Mesenchymal stem cell (in vitro differentiated cells and primary cell): ENCODE results near the gene SIK3.

Experiments
- DNase-seq: peaks from one replicate; pipeline ENCODE4 v3.0.0-alpha.2; 2013
- H2AFZ ChIP-seq: one replicate; pipeline ENCODE4 v1.6.1; 2013; ENCODE audit warnings: low read depth, mild to moderate bottlenecking, control low read depth, inconsistent platforms, low read length, moderate library complexity
- H2AK5ac ChIP-seq: 2 replicates; pipeline ENCODE4 v1.6.1; 2013; ENCODE audit warnings: low read length, moderate library complexity, mild to moderate bottlenecking, inconsistent platforms; ENCODE audit not compliant: severe bottlenecking
- H2BK120ac ChIP-seq: one replicate; pipeline ENCODE4 v1.6.1; 2013; ENCODE audit warnings: low read depth, mild to moderate bottlenecking, inconsistent platforms, low read length, moderate library complexity
- H2BK12ac ChIP-seq, 2 experiments: one replicate each; pipeline ENCODE4 v1.6.1; 2013; ENCODE audit warnings: inconsistent platforms in 2 of 2, low read length in 2 of 2, mild to moderate bottlenecking in 2 of 2, moderate library complexity in 2 of 2, control low read depth in 1 of 2
- H2BK15ac ChIP-seq: one replicate; pipeline ENCODE4 v1.6.1; 2013; ENCODE audit warnings: mild to moderate bottlenecking, low read depth, inconsistent platforms; ENCODE audit not compliant: poor library complexity, severe bottlenecking
- H2BK5ac ChIP-seq: 2 replicates; pipeline ENCODE4 v1.6.1; 2013; ENCODE audit warnings: low read depth, mild to moderate bottlenecking, low read length, control low read depth, inconsistent platforms; ENCODE audit not compliant: poor library complexity, severe bottlenecking
- H3K14ac ChIP-seq, 2 experiments: one replicate each; pipeline ENCODE4 v1.6.1; 2013; ENCODE audit warnings: inconsistent platforms in 2 of 2, low read length in 2 of 2, control low read depth in 1 of 2, mild to moderate bottlenecking in 1 of 2, moderate library complexity in 1 of 2
- H3K18ac ChIP-seq, 2 experiments: one replicate each; pipeline ENCODE4 v1.6.1; 2013; ENCODE audit warnings: inconsistent platforms in 2 of 2, low read length in 2 of 2, control low read depth in 1 of 2, low read depth in 1 of 2, mild to moderate bottlenecking in 1 of 2
- H3K23ac ChIP-seq, 2 experiments: one replicate each; pipeline ENCODE4 v1.6.1; 2013; ENCODE audit warnings: inconsistent platforms in 2 of 2, low read length in 2 of 2, mild to moderate bottlenecking in 2 of 2, moderate library complexity in 2 of 2, control low read depth in 1 of 2
- H3K27ac ChIP-seq: 2 replicates; pipeline ENCODE4 v1.5.1; 2013; ENCODE audit warnings: mild to moderate bottlenecking, moderate library complexity, low read length, control low read depth, inconsistent platforms; ENCODE audit not compliant: poor library complexity, severe bottlenecking
- H3K27me3 ChIP-seq, 2 experiments: 2 replicates each; pipeline versions ENCODE4 v1.6.1 to v1.7.0; 2013; ENCODE audit warnings: low read length in 2 of 2, mild to moderate bottlenecking in 2 of 2, moderate library complexity in 2 of 2, control low read depth in 1 of 2, inconsistent platforms in 1 of 2; ENCODE audit not compliant: control insufficient read depth in 1 of 2, insufficient read depth in 1 of 2
- H3K36me3 ChIP-seq, 2 experiments: 2 replicates each; pipeline versions ENCODE4 v1.6.1 to v1.7.0; 2013; ENCODE audit warnings: low read length in 2 of 2, control low read depth in 1 of 2, inconsistent platforms in 1 of 2, low read depth in 1 of 2, mild to moderate bottlenecking in 1 of 2; ENCODE audit not compliant: insufficient read depth in 2 of 2, control insufficient read depth in 1 of 2
- H3K4ac ChIP-seq, 2 experiments: one replicate each; pipeline ENCODE4 v1.6.1; 2013; ENCODE audit warnings: inconsistent platforms in 2 of 2, low read length in 2 of 2, mild to moderate bottlenecking in 2 of 2, moderate library complexity in 2 of 2, control low read depth in 1 of 2, low read depth in 1 of 2
- H3K4me1 ChIP-seq: 2 replicates; pipeline ENCODE4 v1.6.1; 2013; ENCODE audit warnings: low read depth, low read length, control low read depth; ENCODE audit not compliant: control insufficient read depth, insufficient read depth
- H3K4me2 ChIP-seq: 2 replicates; pipeline ENCODE4 v1.6.1; 2013; ENCODE audit warnings: low read length, mild to moderate bottlenecking, inconsistent platforms; ENCODE audit not compliant: poor library complexity, severe bottlenecking
- H3K4me3 ChIP-seq, 2 experiments: 2 replicates each; pipeline versions ENCODE4 v1.5.1 to v1.7.0; 2013; ENCODE audit warnings: low read length in 2 of 2, mild to moderate bottlenecking in 2 of 2, control low read depth in 1 of 2, low read depth in 1 of 2; ENCODE audit not compliant: insufficient read depth in 1 of 2
- H3K79me1 ChIP-seq: replicated peaks from 2 replicates; pipeline ENCODE4 v1.6.1; 2013; ENCODE audit warnings: mild to moderate bottlenecking, control low read depth, low read length, inconsistent platforms; ENCODE audit not compliant: poor library complexity, severe bottlenecking
- H3K9ac ChIP-seq: 2 replicates; pipeline ENCODE4 v1.7.0; 2013; ENCODE audit warnings: mild to moderate bottlenecking, low read length, moderate library complexity
- H3K9me3 ChIP-seq: 2 replicates; pipeline ENCODE4 v1.7.0; 2013; ENCODE audit warnings: mild to moderate bottlenecking, low read length; ENCODE audit not compliant: control insufficient read depth
- H4K8ac ChIP-seq: one replicate; pipeline ENCODE4 v1.6.1; 2013; ENCODE audit warnings: inconsistent platforms, mild to moderate bottlenecking, low read length, moderate library complexity
- H4K91ac ChIP-seq: one replicate; pipeline ENCODE4 v1.6.1; 2013; ENCODE audit warnings: mild to moderate bottlenecking, low read length, inconsistent platforms
- WGBS: methylation state at CpG from one replicate; pipeline ENCODE4 v1.1.7; 2013; ENCODE audit warnings: mixed read lengths; 5-methylcytosine and 5-hydroxymethylcytosine counted together

SIK3 gene

DNA sequence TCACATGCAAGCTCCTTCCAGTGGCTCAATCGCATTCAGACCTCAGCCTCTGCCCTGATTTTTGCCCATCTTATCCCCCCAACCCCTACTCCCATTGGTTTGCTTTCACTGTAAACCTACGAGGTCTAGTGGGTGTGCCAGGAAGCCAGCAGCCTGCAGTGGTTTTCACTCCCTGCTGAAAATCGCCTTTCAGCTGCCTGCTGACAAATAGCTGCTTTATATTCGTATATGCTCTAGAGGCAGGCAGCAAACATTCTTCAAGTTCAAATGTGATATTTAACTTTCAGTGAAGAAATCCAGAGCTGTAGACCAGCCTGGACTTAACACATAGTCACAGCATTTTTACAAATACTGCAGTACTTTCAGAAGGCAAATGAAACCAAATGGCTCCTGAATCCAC is 168.1 kb downstream of the SIK3 start:
- no peak overlapping the region for H2BK120ac ChIP-seq
- peak overlapping the region; percentile 21 for H4K8ac ChIP-seq
- H4K91ac ChIP-seq, result no peak overlapping the region
- H3K9ac ChIP-seq, result peak overlapping the region; percentile 78
- no peak overlapping the region for H3K14ac ChIP-seq
- H3K23ac ChIP-seq, result no peak overlapping the region
- no peak overlapping the region for H2BK12ac ChIP-seq
- H3K36me3 ChIP-seq, result peaks cover 3 to 19% of the 10 kb centered on the region in 2 experiments
- H2BK5ac ChIP-seq, result no peak overlapping the region
- H2AFZ ChIP-seq, result no peak overlapping the region
- H3K4ac ChIP-seq, result no peak overlapping the region
- no peaks in the 10 kb centered on the region for H3K27me3 ChIP-seq
- WGBS, result 29% methylated on average over 4 of the region's 4 CpGs
- no peak overlapping the region for H2AK5ac ChIP-seq
- DNase-seq, result peak; percentile 49
- H3K18ac ChIP-seq, result no peak overlapping the region
- no peak overlapping the region for H3K4me2 ChIP-seq
- no peaks in the 10 kb centered on the region for H3K4me1 ChIP-seq
- no peak overlapping the region for H2BK15ac ChIP-seq
- peak overlapping the region in 1 of 2 experiments; percentile 70 for H3K4me3 ChIP-seq
- H3K27ac ChIP-seq, result no peak overlapping the region
- H3K79me1 ChIP-seq, result peaks cover 2% of the 10 kb centered on the region
- H3K9me3 ChIP-seq, result no peaks in the 10 kb centered on the region

GRCh38 chr11:116929414-116930090 is 168.7 kb downstream of the SIK3 start:
- Histone ChIP-seq H3K79me1 (peaks cover 3% of the 10 kb centered on the region), H3K14ac (no peak overlapping the region), H4K91ac (no peak overlapping the region), H2BK12ac (no peak overlapping the region), H3K36me3 (peaks cover 8 to 25% of the 10 kb centered on the region in 2 experiments), H2BK120ac (no peak overlapping the region), H2AFZ (no peak overlapping the region), H2AK5ac (no peak overlapping the region), H3K4me2 (no peak overlapping the region), H2BK15ac (no peak overlapping the region), H3K9me3 (no peaks in the 10 kb centered on the region), H3K27ac (no peak overlapping the region), H3K23ac (no peak overlapping the region), H2BK5ac (no peak overlapping the region), H4K8ac (no peak overlapping the region), H3K27me3 (no peaks in the 10 kb centered on the region), H3K4ac (no peak overlapping the region), H3K4me3 (peak overlapping the region in 1 of 2 experiments; percentile 70), H3K4me1 (no peaks in the 10 kb centered on the region), H3K9ac (peak overlapping the region; percentile 78), H3K18ac (no peak overlapping the region)
- peak; percentile 25 for DNase-seq
- WGBS, result 39% methylated on average over 2 of the region's 6 CpGs

- Histone ChIP-seq H4K8ac (no peak overlapping the region), H2BK12ac (no peak overlapping the region), H3K14ac (no peak overlapping the region), H3K4ac (no peak overlapping the region), H3K27me3 (no peaks in the 10 kb centered on the region), H2BK15ac (no peak overlapping the region), H3K23ac (no peak overlapping the region), H3K9ac (peak overlapping the region; percentile 78), H3K27ac (no peak overlapping the region), H2AFZ (no peak overlapping the region), H2BK120ac (no peak overlapping the region), H3K79me1 (peaks cover 5% of the 10 kb centered on the region), H2AK5ac (no peak overlapping the region), H3K4me3 (no peak overlapping the region), H3K36me3 (peaks cover 10 to 25% of the 10 kb centered on the region in 2 experiments), H4K91ac (no peak overlapping the region), H3K4me2 (no peak overlapping the region), H3K4me1 (no peaks in the 10 kb centered on the region), H3K9me3 (no peaks in the 10 kb centered on the region), H3K18ac (no peak overlapping the region), H2BK5ac (no peak overlapping the region)
- peak; percentile 21 for DNase-seq
- 45% methylated on average over 3 of the region's 5 CpGs for WGBS
Observed at GRCh38 chr11:116928845-116929244, 169.4 kb downstream of the SIK3 start.

DNA sequence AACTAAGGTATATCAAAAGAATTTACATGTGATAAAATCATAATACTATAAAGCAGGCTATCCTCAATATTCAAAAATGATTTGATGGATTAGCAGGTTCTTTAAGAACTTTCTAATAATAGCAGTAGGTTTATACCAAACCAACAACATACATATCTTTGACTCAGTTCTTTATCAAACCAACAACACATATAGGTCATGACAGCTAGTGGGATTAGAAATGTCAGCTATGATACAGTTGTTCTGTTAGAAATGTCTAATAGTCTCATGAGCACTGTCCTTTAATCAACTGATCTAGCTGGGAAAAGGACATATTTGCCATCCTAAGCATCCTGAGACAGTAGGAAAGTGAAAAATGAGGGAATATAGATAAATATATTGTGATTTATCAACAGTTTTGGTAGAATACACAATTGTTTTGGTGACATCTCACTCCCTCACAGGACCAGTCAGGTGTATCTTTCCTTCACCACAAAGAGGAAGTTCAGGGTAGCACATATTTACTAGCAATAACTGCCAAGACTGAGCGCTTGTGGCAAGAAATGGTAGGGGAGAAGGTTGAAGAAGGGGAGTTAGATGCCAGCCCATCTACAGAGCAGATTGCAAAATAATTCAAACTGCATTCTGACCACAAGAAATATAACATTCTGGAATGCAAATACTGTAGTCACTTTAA is 170.0 kb downstream of the SIK3 start:
- Histone ChIP-seq H4K91ac (no peak overlapping the region), H2AFZ (no peak overlapping the region), H3K18ac (no peak overlapping the region), H2BK120ac (no peak overlapping the region), H3K27me3 (no peaks in the 10 kb centered on the region), H2AK5ac (no peak overlapping the region), H2BK12ac (no peak overlapping the region), H3K79me1 (peaks cover 5% of the 10 kb centered on the region), H3K36me3 (peaks cover 10 to 25% of the 10 kb centered on the region in 2 experiments), H3K14ac (no peak overlapping the region), H3K4me1 (no peaks in the 10 kb centered on the region), H2BK5ac (no peak overlapping the region), H3K4me3 (no peak overlapping the region), H3K27ac (no peak overlapping the region), H3K4me2 (no peak overlapping the region), H2BK15ac (no peak overlapping the region), H3K4ac (no peak overlapping the region), H3K9ac (no peak overlapping the region), H3K9me3 (no peaks in the 10 kb centered on the region), H3K23ac (no peak overlapping the region), H4K8ac (no peak overlapping the region)
- WGBS, result no CpG with 5 or more reads among the region's 1 CpG
- no peak for DNase-seq
